HuH-7.5 (cell line): ENCODE measurements around the gene PRKG1.

ENCODE experiments used
- DNase-seq: peaks from one replicate; pipeline ENCODE4 v3.0.0; 2011; ENCODE audit warnings: low spot score

Gene PRKG1

GRCh38 chr10:51076299-51076841 is 2.1 kb downstream of the PRKG1 start:
- DNase-seq: no peak

GRCh38 chr10:51077074-51077473 is 2.8 kb downstream of the PRKG1 start:
- DNase-seq: no peak

- no peak for DNase-seq
These were observed 3.2 kb downstream of the PRKG1 start for GRCh38 chr10:51077507-51077906.

- DNase-seq: no peak
These were observed 5.0 kb downstream of the PRKG1 start for GRCh38 chr10:51079331-51079730.

GRCh38 chr10:51079766-51080165 is 5.5 kb downstream of the PRKG1 start:
- DNase-seq: no peak

- DNase-seq: no peak
These were observed 6.2 kb downstream of the PRKG1 start for GRCh38 chr10:51080311-51081006.

- DNase-seq: no peak
These were observed 8.6 kb downstream of the PRKG1 start for GRCh38 chr10:51082857-51083256.

GRCh38 chr10:51083356-51083853 is 9.1 kb downstream of the PRKG1 start:
- DNase-seq: no peak

GRCh38 chr10:51085204-51085603 is 10.9 kb downstream of the PRKG1 start:
- no peak for DNase-seq

GRCh38 chr10:51086710-51087109 is 12.4 kb downstream of the PRKG1 start:
- no peak for DNase-seq

- DNase-seq: no peak
These were observed 12.8 kb downstream of the PRKG1 start for GRCh38 chr10:51087114-51087513.

GRCh38 chr10:51090190-51090589 is 15.9 kb downstream of the PRKG1 start:
- no peak for DNase-seq

GRCh38 chr10:51092402-51092801 is 18.1 kb downstream of the PRKG1 start:
- no peak for DNase-seq

GRCh38 chr10:51095444-51095843 is 21.2 kb downstream of the PRKG1 start:
- no peak for DNase-seq

GRCh38 chr10:51097546-51097945 is 23.3 kb downstream of the PRKG1 start:
- DNase-seq: no peak

- DNase-seq: no peak
These were observed 25.9 kb downstream of the PRKG1 start for GRCh38 chr10:51100221-51100620.

- DNase-seq: no peak
These were observed 29.4 kb downstream of the PRKG1 start for GRCh38 chr10:51103554-51104217.

GRCh38 chr10:51106311-51106945 is 32.1 kb downstream of the PRKG1 start:
- no peak for DNase-seq

- DNase-seq: no peak
These were observed 34.1 kb downstream of the PRKG1 start for GRCh38 chr10:51108406-51108805.

- DNase-seq: no peak
These were observed 35.7 kb downstream of the PRKG1 start for GRCh38 chr10:51109801-51110533.

GRCh38 chr10:51112013-51112412 is 37.7 kb downstream of the PRKG1 start:
- DNase-seq: no peak

GRCh38 chr10:51113007-51113406 is 38.7 kb downstream of the PRKG1 start:
- DNase-seq: no peak
